HepG2 (cell line): ENCODE data around the gene MED15. TPM values are rescaled to one million over a fixed set of nuclear protein-coding genes. Genes with fewer than 3 reads are reported as not detected.
A peak's percentile ranks its signal among the peaks of the same experiment; 100 is the strongest.

Experiments
- CHD2 ChIP-seq: IDR thresholded peaks from 2 replicates; pipeline ENCODE4 v1.6.1; 2011; ENCODE audit warnings: low read depth, low read length, improper control_type of control experiment
- HIVEP1 ChIP-seq: sonication (generic); formaldehyde crosslinking; IDR thresholded peaks from 2 replicates; pipeline ENCODE4 v1.4.0; 2020; ENCODE audit warnings: mild to moderate bottlenecking, missing genetic modification reagents
- MBNL3 ChIP-seq: fragments of 250-450 bp; sonication (Bioruptor Pico); conservative IDR thresholded peaks from 2 replicates; pipeline ENCODE4 v1.8.0; 2022; ENCODE audit warnings: mild to moderate bottlenecking, inconsistent platforms
- MED13 ChIP-seq: sonication (generic); formaldehyde crosslinking; IDR thresholded peaks from 2 replicates; pipeline ENCODE4 v1.5.0; 2020; ENCODE audit warnings: missing genetic modification reagents
- PBX2 ChIP-seq: IDR thresholded peaks from 2 replicates; pipeline ENCODE4 v1.6.1; 2016; ENCODE audit warnings: control low read depth
- SIN3A ChIP-seq: IDR thresholded peaks from 2 replicates; pipeline ENCODE4 v1.6.1; 2011; ENCODE audit warnings: low read depth, mild to moderate bottlenecking, control low read depth, low read length, borderline replicate concordance
- THAP8 ChIP-seq: sonication (generic); formaldehyde crosslinking; IDR thresholded peaks from 2 replicates; pipeline ENCODE4 v1.5.1; 2020; ENCODE audit warnings: missing genetic modification reagents, mild to moderate bottlenecking, borderline replicate concordance
- ZBTB7B ChIP-seq: sonication (generic); formaldehyde crosslinking; IDR thresholded peaks from 2 replicates; pipeline ENCODE4 v1.4.0; 2020; ENCODE audit warnings: missing genetic modification reagents
- ZNF609 ChIP-seq: sonication (generic); formaldehyde crosslinking; IDR thresholded peaks from 2 replicates; pipeline ENCODE4 v1.4.0; 2020; ENCODE audit warnings: mild to moderate bottlenecking, missing genetic modification reagents, borderline replicate concordance
- ZNF777 ChIP-seq: sonication (generic); formaldehyde crosslinking; IDR thresholded peaks from 2 replicates; pipeline ENCODE4 v1.4.0; 2020; ENCODE audit warnings: missing genetic modification reagents
- polyA plus RNA-seq, 8 experiments: library from polyadenylated mRNA; depleted of rRNA in 3 of 8; stranded (reverse) in 7 of 8; unstranded in 1 of 8; fragments of >200 nt; fragmentation: Illumina TruSeq in 4 of 8; extraction: Trizol in 4 of 8; gene quantifications; 2 replicates each; pipeline versions ENCODE4 v1.2.1 to v1.2.3, GENCODE V29; 2011 to 2016; ENCODE audit warnings: low read depth in 4 of 8, missing spikeins in 1 of 8, mixed read lengths in 1 of 8; ENCODE audit not compliant: insufficient read depth in 1 of 8
- total RNA-seq, 5 experiments: library from RNA; depleted of rRNA; stranded (reverse); fragments of >200 nt; fragmentation: Illumina TruSeq; extraction: Trizol; gene quantifications; 2 replicates each; pipeline ENCODE4 v1.2.3, GENCODE V29; 2016; ENCODE audit warnings: low read depth in 1 of 5
- TF ChIP-seq, protein P1 (sequence below): sonication (generic); formaldehyde crosslinking; IDR thresholded peaks from 2 replicates; pipeline ENCODE4 v1.4.0; 2020; ENCODE audit warnings: missing genetic modification reagents, borderline replicate concordance
- TF ChIP-seq, protein P2 (sequence below): IDR thresholded peaks from 2 replicates; pipeline ENCODE4 v1.4.0; 2020; ENCODE audit warnings: mild to moderate bottlenecking, missing genetic modification reagents

Gene MED15
- total and polyA plus RNA-seq, 2 of the 13 experiments (the other 11 are each of a cell fraction or from before 2014, with no cell fraction given), result 14.3 to 27.0 TPM

DNA sequence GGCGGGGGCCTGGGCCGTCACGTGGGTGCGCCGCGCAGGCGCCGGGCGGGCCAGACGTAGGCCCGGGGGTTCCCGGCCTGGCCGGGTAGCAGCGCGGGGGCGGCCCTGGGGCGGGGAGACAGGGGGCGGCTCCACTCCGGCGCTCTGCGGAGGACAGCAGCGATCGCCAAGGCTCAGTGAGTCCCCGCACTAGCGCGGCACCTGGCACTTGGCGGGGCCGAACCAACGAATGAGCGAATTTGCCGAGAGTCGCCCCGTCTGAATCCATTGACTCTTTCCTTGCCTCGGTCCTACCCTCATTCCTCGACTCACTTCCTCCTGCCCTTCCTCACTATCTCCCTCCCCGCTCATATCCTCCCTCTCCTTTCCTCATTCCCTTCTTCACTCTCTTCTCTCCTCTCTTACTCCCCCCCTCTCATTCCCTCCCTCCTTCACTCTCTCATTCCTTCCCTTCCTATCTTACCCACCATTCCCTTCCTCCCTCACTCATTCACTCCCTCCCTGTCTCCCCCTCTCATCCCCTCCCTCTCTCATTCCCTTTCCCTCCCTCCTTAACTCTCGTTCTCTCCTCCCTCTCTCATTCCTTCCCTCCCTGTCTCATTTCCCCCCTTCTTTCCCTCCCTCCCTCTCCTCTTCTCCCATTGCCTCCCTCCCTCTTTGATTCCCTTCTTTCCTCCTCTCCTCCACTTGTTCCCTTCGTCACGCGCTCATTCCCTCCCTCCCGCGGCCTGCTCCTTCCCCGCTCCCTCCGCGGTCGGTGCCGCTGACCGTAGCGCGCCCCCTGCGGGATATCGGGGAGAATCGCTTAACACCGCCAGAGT lies 11.3 kb upstream of the MED15 start (continued):
- TF ChIP-seq, protein P1, sequence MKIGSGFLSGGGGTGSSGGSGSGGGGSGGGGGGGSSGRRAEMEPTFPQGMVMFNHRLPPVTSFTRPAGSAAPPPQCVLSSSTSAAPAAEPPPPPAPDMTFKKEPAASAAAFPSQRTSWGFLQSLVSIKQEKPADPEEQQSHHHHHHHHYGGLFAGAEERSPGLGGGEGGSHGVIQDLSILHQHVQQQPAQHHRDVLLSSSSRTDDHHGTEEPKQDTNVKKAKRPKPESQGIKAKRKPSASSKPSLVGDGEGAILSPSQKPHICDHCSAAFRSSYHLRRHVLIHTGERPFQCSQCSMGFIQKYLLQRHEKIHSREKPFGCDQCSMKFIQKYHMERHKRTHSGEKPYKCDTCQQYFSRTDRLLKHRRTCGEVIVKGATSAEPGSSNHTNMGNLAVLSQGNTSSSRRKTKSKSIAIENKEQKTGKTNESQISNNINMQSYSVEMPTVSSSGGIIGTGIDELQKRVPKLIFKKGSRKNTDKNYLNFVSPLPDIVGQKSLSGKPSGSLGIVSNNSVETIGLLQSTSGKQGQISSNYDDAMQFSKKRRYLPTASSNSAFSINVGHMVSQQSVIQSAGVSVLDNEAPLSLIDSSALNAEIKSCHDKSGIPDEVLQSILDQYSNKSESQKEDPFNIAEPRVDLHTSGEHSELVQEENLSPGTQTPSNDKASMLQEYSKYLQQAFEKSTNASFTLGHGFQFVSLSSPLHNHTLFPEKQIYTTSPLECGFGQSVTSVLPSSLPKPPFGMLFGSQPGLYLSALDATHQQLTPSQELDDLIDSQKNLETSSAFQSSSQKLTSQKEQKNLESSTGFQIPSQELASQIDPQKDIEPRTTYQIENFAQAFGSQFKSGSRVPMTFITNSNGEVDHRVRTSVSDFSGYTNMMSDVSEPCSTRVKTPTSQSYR (CRISPR knock-in tag), result peak; percentile 37; the same call in 1 of the 2 replicates
- TF ChIP-seq MBNL3 (no peak), PBX2 (CRISPR knock-in tag) (no peak), MED13 (no peak), THAP8 (no peak), ZNF609 (CRISPR knock-in tag) (no peak), SIN3A (peak; percentile 43; the same call in 1 of the 2 replicates), HIVEP1 (CRISPR knock-in tag) (0 out of 2 replicates have a peak, but pooled peaks have one; percentile 74), ZNF777 (no peak), ZBTB7B (CRISPR knock-in tag) (no peak), CHD2 (no peak)
- TF ChIP-seq, protein P2, sequence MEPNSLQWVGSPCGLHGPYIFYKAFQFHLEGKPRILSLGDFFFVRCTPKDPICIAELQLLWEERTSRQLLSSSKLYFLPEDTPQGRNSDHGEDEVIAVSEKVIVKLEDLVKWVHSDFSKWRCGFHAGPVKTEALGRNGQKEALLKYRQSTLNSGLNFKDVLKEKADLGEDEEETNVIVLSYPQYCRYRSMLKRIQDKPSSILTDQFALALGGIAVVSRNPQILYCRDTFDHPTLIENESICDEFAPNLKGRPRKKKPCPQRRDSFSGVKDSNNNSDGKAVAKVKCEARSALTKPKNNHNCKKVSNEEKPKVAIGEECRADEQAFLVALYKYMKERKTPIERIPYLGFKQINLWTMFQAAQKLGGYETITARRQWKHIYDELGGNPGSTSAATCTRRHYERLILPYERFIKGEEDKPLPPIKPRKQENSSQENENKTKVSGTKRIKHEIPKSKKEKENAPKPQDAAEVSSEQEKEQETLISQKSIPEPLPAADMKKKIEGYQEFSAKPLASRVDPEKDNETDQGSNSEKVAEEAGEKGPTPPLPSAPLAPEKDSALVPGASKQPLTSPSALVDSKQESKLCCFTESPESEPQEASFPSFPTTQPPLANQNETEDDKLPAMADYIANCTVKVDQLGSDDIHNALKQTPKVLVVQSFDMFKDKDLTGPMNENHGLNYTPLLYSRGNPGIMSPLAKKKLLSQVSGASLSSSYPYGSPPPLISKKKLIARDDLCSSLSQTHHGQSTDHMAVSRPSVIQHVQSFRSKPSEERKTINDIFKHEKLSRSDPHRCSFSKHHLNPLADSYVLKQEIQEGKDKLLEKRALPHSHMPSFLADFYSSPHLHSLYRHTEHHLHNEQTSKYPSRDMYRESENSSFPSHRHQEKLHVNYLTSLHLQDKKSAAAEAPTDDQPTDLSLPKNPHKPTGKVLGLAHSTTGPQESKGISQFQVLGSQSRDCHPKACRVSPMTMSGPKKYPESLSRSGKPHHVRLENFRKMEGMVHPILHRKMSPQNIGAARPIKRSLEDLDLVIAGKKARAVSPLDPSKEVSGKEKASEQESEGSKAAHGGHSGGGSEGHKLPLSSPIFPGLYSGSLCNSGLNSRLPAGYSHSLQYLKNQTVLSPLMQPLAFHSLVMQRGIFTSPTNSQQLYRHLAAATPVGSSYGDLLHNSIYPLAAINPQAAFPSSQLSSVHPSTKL (CRISPR knock-in tag), result no peak; the same call in 1 of the 2 replicates
